Hindlimb muscle (tissue), 1 donor: ENCODE measurements around the gene ALK. TPM values are rescaled to one million over a fixed set of nuclear protein-coding genes. Genes with fewer than 3 reads are reported as not detected.

Experiments
- DNase-seq: peaks from one replicate; pipeline ENCODE4 v3.0.0-alpha.2; 2013
- polyA plus RNA-seq: library from polyadenylated mRNA; unstranded; fragments of 120-200 nt; gene quantifications from one replicate; pipeline ENCODE4 v1.2.1, GENCODE V29; 2013; ENCODE audit not compliant: insufficient read length

The ALK gene
- polyA plus RNA-seq, 1 donor = 0.18 TPM

GRCh38 chr2:29573147-29573546 is 348.2 kb downstream of the ALK start:
- no peak for DNase-seq

DNA sequence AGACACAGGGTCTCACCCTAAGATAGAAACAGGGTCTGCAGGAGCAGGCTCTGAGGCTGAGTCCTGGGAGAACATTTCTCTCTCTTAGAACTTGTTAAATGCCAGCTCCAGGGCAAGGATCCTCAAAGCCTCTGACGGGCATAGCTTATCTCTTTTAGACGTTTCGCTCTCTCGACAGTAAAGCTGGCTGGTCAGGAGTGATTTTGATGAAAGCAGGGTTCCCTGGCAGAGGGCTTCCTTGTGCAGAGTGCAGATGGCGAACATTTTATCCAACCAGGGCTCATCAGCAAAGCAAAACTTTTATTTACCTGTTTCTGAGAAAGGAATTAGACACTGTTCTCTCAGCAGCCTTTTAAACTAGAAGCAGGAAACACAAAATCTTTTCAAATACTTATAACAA is 350.8 kb downstream of the ALK start:
- no peak for DNase-seq

DNA sequence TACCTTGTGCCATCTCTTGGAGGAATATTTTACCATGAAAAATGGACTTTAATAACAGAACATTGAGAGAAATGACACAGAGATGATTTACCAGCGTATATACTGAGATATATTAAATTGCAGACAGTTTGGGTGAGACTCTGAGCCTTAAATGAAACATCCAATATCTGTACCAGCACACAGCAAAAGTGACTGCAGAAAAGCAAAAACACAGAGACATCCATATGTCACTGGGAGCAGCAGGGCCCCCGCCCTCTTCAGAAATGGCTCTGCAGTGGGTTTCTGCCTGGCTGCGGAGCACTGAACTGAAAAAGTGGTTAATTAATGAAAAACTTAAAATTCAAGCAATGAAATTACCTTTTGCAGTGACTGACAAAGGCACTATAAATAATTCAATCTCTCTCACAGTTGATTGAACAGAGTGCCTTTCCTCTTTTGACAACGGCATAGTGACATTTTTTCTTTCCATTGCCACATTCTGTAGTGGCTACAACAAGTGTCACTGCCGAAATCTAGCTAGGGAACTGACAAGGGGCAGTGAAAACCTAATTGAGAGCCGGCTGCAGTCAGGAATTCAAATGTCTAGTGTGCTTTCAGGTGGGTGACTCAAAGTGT is 353.4 kb downstream of the ALK start:
- no peak for DNase-seq

GRCh38 chr2:29563697-29564096 is 357.7 kb downstream of the ALK start:
- DNase-seq = no peak

- no peak for DNase-seq
Observed at GRCh38 chr2:29562896-29563295, 358.5 kb downstream of the ALK start.

- DNase-seq = no peak
Observed at GRCh38 chr2:29562319-29562718, 359.1 kb downstream of the ALK start.

GRCh38 chr2:29561628-29562027 is 359.8 kb downstream of the ALK start:
- no peak for DNase-seq

DNA sequence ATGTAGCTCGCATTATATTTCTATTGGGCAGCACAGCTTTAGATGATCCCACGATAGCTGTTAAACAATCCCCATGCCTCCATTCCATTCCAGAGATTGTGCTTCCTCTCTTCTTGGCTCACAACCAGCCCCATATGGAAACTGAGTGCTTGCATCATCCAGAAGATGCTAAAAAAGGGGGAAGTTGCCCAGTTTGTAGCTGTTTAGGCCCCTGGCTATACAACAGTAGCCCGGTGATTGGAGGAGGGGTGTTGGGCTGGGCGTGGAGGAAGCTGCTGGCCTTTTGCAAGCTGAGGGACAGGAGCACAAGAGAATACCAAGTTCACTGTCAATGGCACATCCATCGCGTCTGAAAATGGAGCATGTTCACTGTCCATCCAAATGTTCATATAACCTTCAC is 360.2 kb downstream of the ALK start:
- DNase-seq = peak; percentile 29

GRCh38 chr2:29560566-29560965 is 360.8 kb downstream of the ALK start:
- DNase-seq = no peak

GRCh38 chr2:29560030-29560429 is 361.4 kb downstream of the ALK start:
- DNase-seq = no peak

DNA sequence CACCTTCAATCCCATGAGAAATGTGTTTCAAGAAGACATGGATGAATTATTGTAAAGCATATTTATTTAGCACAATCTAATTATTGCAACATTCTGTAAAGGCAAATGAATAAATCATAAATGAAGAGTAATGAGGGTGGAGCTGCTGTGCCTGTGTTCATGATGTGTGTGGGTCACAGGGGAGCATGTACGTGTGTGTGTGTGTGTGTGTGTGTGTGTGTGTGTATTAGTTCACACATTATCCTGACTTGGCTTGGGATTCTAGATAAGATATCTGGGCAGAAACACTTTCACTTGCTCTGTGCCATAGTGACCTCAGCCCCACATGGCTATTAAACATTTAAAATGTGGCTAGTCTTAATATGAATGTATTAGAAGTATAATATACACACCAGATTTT is 361.8 kb downstream of the ALK start:
- DNase-seq = no peak

GRCh38 chr2:29558097-29558496 is 363.3 kb downstream of the ALK start:
- no peak for DNase-seq

- no peak for DNase-seq
Observed at GRCh38 chr2:29557268-29557667, 364.1 kb downstream of the ALK start.

DNA sequence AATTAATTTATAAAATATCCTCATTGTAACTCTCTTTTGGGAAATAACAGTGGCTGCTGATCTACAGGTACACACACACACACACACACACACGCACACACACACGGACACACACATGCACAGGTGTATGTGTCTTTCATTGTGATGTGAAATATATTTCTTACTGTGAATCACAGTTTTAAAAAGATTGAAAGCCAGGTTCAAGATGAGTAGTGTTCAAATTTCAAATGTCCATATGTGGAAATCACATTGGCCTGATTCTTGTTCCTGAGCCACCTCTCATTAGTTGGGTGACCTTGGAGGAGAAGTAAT is 372.4 kb downstream of the ALK start:
- DNase-seq = no peak

DNA sequence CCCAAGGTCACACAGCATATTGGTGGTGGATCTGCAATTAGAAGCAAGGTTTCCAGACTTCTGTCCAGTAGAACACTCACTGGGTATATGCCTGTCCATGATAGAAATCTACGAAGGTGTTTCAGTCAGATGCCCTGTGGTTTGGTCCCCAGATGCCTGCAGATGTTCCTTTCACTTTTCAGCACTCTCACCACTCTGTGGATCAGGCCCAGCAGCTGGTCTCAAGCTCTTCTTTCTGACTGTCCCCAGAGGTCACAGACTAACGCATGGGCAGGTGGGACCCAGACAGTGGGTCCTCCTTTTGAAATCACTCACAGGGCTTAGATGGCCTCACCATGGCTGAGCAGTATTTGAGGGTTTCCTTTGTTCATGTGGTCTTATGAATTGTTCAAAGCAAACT is 376.5 kb downstream of the ALK start:
- no peak for DNase-seq

DNA sequence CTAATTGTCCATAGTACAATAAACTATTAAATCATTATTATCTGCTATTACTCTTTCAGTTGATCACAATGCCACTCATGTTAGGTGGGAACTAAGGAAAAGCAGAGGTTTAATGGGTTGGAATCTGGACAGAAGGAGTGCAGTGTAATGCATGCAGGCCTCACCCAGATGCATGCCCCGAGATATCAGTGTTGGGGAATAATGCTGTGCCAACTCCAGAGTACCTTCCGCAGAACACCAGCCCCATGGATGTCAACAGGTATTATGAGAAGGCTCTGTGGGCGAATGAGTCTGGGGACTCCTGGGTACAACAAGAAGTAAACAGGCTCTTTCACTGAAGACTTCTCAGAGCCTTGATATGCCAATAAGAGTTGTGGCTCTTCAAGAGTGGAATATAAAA is 377.4 kb downstream of the ALK start:
- DNase-seq = no peak

DNA sequence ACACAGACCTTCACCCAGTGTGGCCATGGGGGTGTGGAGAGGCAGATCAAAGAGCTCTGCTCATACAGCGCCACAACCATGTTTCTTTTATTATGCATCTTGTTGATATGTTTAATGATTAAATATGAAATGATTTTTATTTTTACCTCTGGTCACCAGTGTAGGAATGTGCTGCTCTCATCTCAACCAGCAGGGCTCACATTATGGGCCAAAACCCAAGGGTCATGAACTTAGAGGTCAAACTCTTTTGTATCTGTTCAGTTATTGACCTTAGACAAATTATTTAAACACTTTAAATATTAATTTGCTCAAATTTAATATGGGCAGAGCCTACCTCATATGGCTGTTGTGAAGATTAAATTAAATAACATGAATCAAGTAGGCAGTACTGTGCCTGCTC is 386.2 kb downstream of the ALK start:
- DNase-seq = no peak

DNA sequence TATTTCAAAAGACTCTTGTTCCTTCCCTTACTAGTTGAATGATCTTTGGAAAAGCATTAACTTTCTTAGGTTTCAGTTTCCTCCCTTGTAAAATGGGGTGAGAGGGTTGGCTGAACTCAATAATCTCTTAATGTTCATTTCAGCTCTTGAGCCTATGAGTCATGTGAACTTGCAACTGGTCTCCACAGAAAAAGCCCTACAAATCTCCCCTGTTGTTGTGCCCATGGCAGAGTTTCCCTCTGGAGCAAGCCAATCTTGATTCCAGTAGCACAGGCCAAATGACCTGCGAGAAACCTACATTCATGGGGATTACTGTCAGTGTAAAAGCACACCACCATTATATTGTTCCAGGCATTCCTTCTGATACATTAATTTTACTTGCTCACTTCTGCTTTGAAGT is 388.9 kb downstream of the ALK start:
- no peak for DNase-seq

DNA sequence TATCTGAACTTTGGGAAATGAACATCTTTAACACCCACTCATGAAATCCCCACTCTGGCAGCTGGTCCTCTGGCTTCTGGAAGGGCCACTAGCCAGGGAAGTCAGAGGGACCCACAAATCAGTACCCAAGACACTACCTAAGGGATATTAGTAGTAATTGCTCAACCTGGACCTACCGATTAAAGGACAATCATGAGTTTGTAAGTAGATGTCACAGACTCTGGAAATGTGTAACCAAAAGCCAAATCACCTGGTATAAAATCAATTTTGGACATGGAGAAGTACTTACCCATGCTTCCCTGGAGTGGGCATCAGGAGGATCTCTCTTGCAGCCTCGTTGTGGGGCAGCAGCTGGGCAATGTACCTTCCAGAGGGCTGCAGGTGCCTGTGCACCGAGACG is 389.8 kb downstream of the ALK start:
- no peak for DNase-seq

GRCh38 chr2:29530281-29530680 is 391.1 kb downstream of the ALK start:
- no peak for DNase-seq

GRCh38 chr2:29528891-29529520 is 392.4 kb downstream of the ALK start:
- peak; percentile 30 for DNase-seq

DNA sequence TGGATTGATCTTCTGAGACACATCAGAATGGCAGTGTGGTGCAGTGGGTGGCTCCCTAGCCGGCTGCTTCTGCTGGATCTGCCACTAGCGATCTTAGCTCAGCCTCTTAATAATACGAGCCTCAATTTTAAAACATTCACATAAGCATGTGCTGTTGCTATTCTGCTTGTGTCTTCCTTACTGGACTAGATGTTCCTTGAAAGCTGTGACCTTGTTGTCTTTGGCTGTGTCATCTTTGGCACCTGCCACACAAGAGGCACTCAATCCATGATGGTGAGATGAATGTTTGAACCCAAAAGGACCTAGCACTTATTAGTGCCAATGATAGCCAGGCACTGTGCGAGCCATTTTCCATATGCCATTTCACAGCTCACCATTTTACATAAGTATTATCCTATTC is 393.0 kb downstream of the ALK start:
- DNase-seq = no peak

GRCh38 chr2:29527947-29528346 is 393.4 kb downstream of the ALK start:
- no peak for DNase-seq

GRCh38 chr2:29526587-29527586 is 394.5 kb downstream of the ALK start:
- no peak for DNase-seq
